Spleen (tissue), 11 donors: ENCODE measurements around the gene RSAD1. TPM values are rescaled to one million over a fixed set of nuclear protein-coding genes. Genes with fewer than 3 reads are reported as not detected.

ENCODE experiments used
- DNase-seq: peaks from one replicate; pipeline ENCODE4 v3.0.0-alpha.2; 2020
- H3K27ac ChIP-seq, 8 donors: fragments of 200-600 bp; sonication (generic) in 7 of 8; 1 replicate in 4 of 8; 2 replicates in 4 of 8; pipeline versions ENCODE4 v1.5.0 to v1.8.0; 2016 to 2021; ENCODE audit warnings: inconsistent platforms in 4 of 8, mild to moderate bottlenecking in 4 of 8, moderate library complexity in 1 of 8
- H3K27me3 ChIP-seq, 7 donors: fragments of 200-600 bp; sonication (generic) in 6 of 7; replicated peaks in 1 of 7; 1 replicate in 4 of 7; 2 replicates in 3 of 7; pipeline versions ENCODE4 v1.5.0 to v1.8.0; 2016 to 2021; ENCODE audit warnings: inconsistent platforms in 3 of 7, mild to moderate bottlenecking in 1 of 7
- H3K36me3 ChIP-seq, 6 donors: fragments of 200-600 bp; sonication (generic) in 5 of 6; 1 replicate in 4 of 6; 2 replicates in 2 of 6; pipeline versions ENCODE4 v1.5.0 to v1.8.0; 2016 to 2021; ENCODE audit warnings: inconsistent platforms in 2 of 6
- H3K4me1 ChIP-seq, 6 donors: fragments of 200-600 bp; sonication (generic) in 5 of 6; 1 replicate in 3 of 6; 2 replicates in 3 of 6; pipeline versions ENCODE4 v1.5.0 to v1.8.0; 2016 to 2021; ENCODE audit warnings: inconsistent platforms in 3 of 6
- H3K4me3 ChIP-seq, 8 donors: fragments of 200-600 bp; sonication (generic) in 7 of 8; 1 replicate in 4 of 8; 2 replicates in 4 of 8; pipeline versions ENCODE4 v1.5.0 to v1.8.0; 2016 to 2021; ENCODE audit warnings: inconsistent platforms in 4 of 8, mild to moderate bottlenecking in 4 of 8, moderate library complexity in 2 of 8
- H3K9me3 ChIP-seq, 8 donors: fragments of 200-600 bp; sonication (generic) in 7 of 8; 1 replicate in 4 of 8; 2 replicates in 4 of 8; pipeline versions ENCODE4 v1.5.0 to v1.8.0; 2016 to 2021; ENCODE audit warnings: inconsistent platforms in 4 of 8
- CTCF ChIP-seq, 11 experiments: fragments of 200-600 bp in 7 of 11; fragments of 450-650 bp in 4 of 11; sonication (generic) in 4 of 11; IDR thresholded peaks in 8 of 11; conservative IDR thresholded peaks in 3 of 11; 1 replicate in 7 of 11; 2 replicates in 4 of 11; pipeline versions ENCODE4 v1.4.0 to v1.8.0; 2016 to 2021; ENCODE audit warnings: antibody characterized with exemption in 11 of 11, inconsistent platforms in 4 of 11, mild to moderate bottlenecking in 1 of 11
- POLR2A ChIP-seq, 3 donors: fragments of 450-650 bp; IDR thresholded peaks; one replicate each; pipeline ENCODE4 v1.5.1; 2017; ENCODE audit warnings: antibody characterized with exemption in 3 of 3, mild to moderate bottlenecking in 1 of 3
- POLR2AphosphoS5 ChIP-seq, 3 donors: sonication (generic); formaldehyde crosslinking; IDR thresholded peaks; one replicate each; pipeline ENCODE4 v1.5.1; 2017; ENCODE audit warnings: antibody characterized with exemption in 3 of 3
- WGBS, 5 donors: extraction: QIAGEN DNeasy Blood & Tissue Kit in 3 of 5; methylation state at CpG; one replicate each; pipeline versions ENCODE4 v1.1.5 to v1.1.7; 2013 to 2018; 5-methylcytosine and 5-hydroxymethylcytosine counted together
- intact Hi-C: fragments of 100-400 bp; cut with DNase I; formaldehyde crosslinking; loops from one replicate; pipeline ENCODE4 v1.15.0; 2023; ENCODE audit warnings: low total_unique reads
- polyA plus RNA-seq, 3 donors: library from polyadenylated mRNA; stranded (reverse); fragments of 200-250 nt; gene quantifications; one replicate each; pipeline ENCODE4 v1.2.1, GENCODE V29; 2013
- total RNA-seq, 7 donors: library from RNA; depleted of rRNA in 3 of 7; stranded (reverse); fragments of >200 nt in 3 of 7; fragmentation: NEBNext Ultra II Directional in 4 of 7; extraction: Animal tissue kit (Norgen Biotek cat#: 25700) in 4 of 7; gene quantifications; one replicate each; pipeline versions ENCODE4 v1.1.0 to v1.2.1, GENCODE V29; 2016 to 2021
- donor health status: healthy with polysubstance abuse.
- donor health status: DM: no; HTN: no; CAD: no; lungs with moderate emphysema.
- donor health status: DM: no; HTN: no; CAD: no.
- donor health status: Bipolar disorder and iron deficiency.
- donor health status: healthy.
- donor health status: DM: no; HTN: no; CAD: no.
- donor health status: DM: yes; HTN: yes; CAD: no.

Gene RSAD1
- total and polyA plus RNA-seq, 10 donors = 24.1 to 56.2 (median 38.8) TPM

GRCh38 chr17:50511058-50511457, 32.4 kb downstream of the RSAD1 start:
- Histone ChIP-seq H3K9me3 (no peaks in the 10 kb centered on the region), H3K4me1 (peaks cover 0 to 22% (median 13%) of the 10 kb centered on the region in 6 donors), H3K36me3 (no peaks in the 10 kb centered on the region), H3K27me3 (peaks cover 0 to 14% (median 0%) of the 10 kb centered on the region in 7 donors), H3K27ac (peak overlapping the region in 1 of 8 donors; percentile 33), H3K4me3 (no peak overlapping the region)
- intact Hi-C loops = no loop called here
- DNase-seq = peak; percentile 16
- WGBS, 5 donors = 33 to 45% (median 40%) methylated on average over 3 of the region's 3 CpGs
- TF ChIP-seq CTCF (IDR thresholded peaks at IDR 0.05 in 8 of 11, conservative IDR thresholded peaks at IDR 0.05 in 3 of 11) = no peak

DNA sequence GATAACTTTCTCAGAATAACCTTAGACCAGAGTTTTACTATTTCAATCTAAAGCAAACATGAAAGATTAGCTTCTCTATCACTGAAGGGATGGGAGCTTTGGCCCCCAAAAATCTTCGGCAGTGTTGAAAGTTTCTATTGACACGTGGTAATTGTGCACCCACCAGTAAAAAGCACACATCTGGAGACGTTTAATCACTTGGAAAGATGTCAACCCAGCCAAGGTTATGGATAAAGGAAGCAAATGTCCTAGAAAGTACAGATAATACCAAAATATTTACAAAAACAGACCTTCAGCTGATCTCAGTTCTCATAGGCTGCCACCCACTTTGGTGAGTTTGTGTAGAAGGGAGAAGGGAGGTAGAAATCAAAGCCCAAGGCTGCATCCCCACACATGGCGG, 34.8 kb downstream of the RSAD1 start:
- H3K4me3 ChIP-seq = no peak overlapping the region
- no peaks in the 10 kb centered on the region for H3K36me3 ChIP-seq
- no peak overlapping the region for H3K27ac ChIP-seq
- TF ChIP-seq POLR2AphosphoS5 (IDR thresholded peaks at IDR 0.05) (no peak), CTCF (IDR thresholded peaks at IDR 0.05 in 8 of 11, conservative IDR thresholded peaks at IDR 0.05 in 3 of 11) (no peak), POLR2A (IDR thresholded peaks at IDR 0.05) (no peak)
- no peaks in the 10 kb centered on the region for H3K9me3 ChIP-seq
- 71 to 81% (median 72%) methylated on average over 4 of the region's 4 CpGs for WGBS, 5 donors
- H3K4me1 ChIP-seq = peaks cover 0 to 12% (median 8%) of the 10 kb centered on the region in 6 donors
- intact Hi-C loops = no loop called here
- DNase-seq = no peak
- peaks cover 0 to 7% (median 0%) of the 10 kb centered on the region in 7 donors for H3K27me3 ChIP-seq

GRCh38 chr17:50514388-50514787, 35.7 kb downstream of the RSAD1 start:
- intact Hi-C loops = no loop called here
- no peaks in the 10 kb centered on the region for H3K36me3 ChIP-seq
- no peaks in the 10 kb centered on the region for H3K27me3 ChIP-seq
- H3K27ac ChIP-seq = no peak overlapping the region
- peaks cover 0 to 3% (median 0%) of the 10 kb centered on the region in 6 donors for H3K4me1 ChIP-seq
- WGBS, 5 donors = 71 to 78% (median 74%) methylated on average over 3 of the region's 3 CpGs
- no peak for TF ChIP-seq POLR2A (IDR thresholded peaks at IDR 0.05)
- TF ChIP-seq POLR2AphosphoS5 (IDR thresholded peaks at IDR 0.05) = no peak
- TF ChIP-seq CTCF (IDR thresholded peaks at IDR 0.05 in 8 of 11, conservative IDR thresholded peaks at IDR 0.05 in 3 of 11) = no peak
- H3K9me3 ChIP-seq = no peaks in the 10 kb centered on the region
- H3K4me3 ChIP-seq = no peak overlapping the region
- peak; percentile 10 for DNase-seq

- Histone ChIP-seq H3K36me3 (no peaks in the 10 kb centered on the region), H3K4me3 (no peak overlapping the region), H3K9me3 (no peaks in the 10 kb centered on the region), H3K27me3 (no peaks in the 10 kb centered on the region), H3K27ac (peak overlapping the region in 1 of 8 donors; percentile 9), H3K4me1 (peaks cover 0 to 3% (median 0%) of the 10 kb centered on the region in 6 donors)
- intact Hi-C loops = no loop called here
- peak; percentile 25 for DNase-seq
- WGBS, 5 donors = 66 to 81% (median 74%) methylated on average over 6 of the region's 6 CpGs
- TF ChIP-seq POLR2A (IDR thresholded peaks at IDR 0.05) (no peak), POLR2AphosphoS5 (IDR thresholded peaks at IDR 0.05) (no peak), CTCF (IDR thresholded peaks at IDR 0.05 in 8 of 11, conservative IDR thresholded peaks at IDR 0.05 in 3 of 11) (no peak)
These were observed 36.5 kb downstream of the RSAD1 start for GRCh38 chr17:50514936-50515702.
